ENCODE results near the gene NFATC2.

Gene NFATC2

DNA sequence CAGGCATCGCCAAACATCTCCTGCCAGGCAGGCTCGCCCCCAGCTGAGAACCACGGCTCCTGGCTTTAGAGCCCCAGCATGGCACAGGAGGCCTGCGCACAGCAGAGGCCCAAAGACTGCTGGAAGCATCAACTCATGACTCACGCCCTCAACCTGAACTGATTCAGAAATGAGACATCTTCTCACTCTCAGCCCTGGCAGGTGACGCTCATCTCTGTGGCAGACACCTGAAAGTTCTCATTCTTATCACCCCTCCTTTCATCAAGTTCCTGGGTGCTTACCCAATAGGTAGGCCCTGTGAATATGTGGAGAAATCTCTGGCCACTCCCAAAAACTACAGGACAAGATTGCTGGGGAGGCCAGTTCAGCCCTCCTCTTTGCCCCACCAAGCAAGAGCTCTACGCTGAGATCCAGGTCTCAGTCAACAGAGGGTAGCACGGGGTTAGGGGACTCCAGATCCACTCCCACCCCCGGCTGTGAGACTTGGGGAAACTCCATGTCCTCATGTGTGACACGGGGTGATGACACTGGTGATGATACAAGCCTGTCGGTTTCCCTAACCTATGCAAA lies 11.3 kb downstream of the NFATC2 start:
- Histone ChIP-seq H3K27ac (ENCODE audit: insufficient read depth, low read depth, low read length, poor library complexity, severe bottlenecking) (no peak overlapping the region), H3K27me3 (ENCODE audit: control insufficient read depth, insufficient read depth, low read length, poor library complexity, severe bottlenecking) (no peaks in the 10 kb centered on the region), H3K4me1 (ENCODE audit: control insufficient read depth, insufficient read depth, low read length) (peaks cover 3% of the 10 kb centered on the region), H3K9me3 (ENCODE audit: control insufficient read depth, low read length) (no peaks in the 10 kb centered on the region), H3K4me3 (ENCODE audit: insufficient read depth, low read depth, low read length) (no peak overlapping the region), H3K36me3 (ENCODE audit: control insufficient read depth, insufficient read depth, low read length) (no peaks in the 10 kb centered on the region)
- 87 to 91% methylated on average over 11 of the region's 11 CpGs for WGBS, 2 experiments

- Histone ChIP-seq H3K4me1 (ENCODE audit: control insufficient read depth, insufficient read depth, low read length) (peaks cover 3% of the 10 kb centered on the region), H3K27ac (ENCODE audit: insufficient read depth, low read depth, low read length, poor library complexity, severe bottlenecking) (no peak overlapping the region), H3K4me3 (ENCODE audit: insufficient read depth, low read depth, low read length) (no peak overlapping the region), H3K36me3 (ENCODE audit: control insufficient read depth, insufficient read depth, low read length) (no peaks in the 10 kb centered on the region), H3K27me3 (ENCODE audit: control insufficient read depth, insufficient read depth, low read length, poor library complexity, severe bottlenecking) (no peaks in the 10 kb centered on the region), H3K9me3 (ENCODE audit: control insufficient read depth, low read length) (no peaks in the 10 kb centered on the region)
- 92 to 95% methylated on average over 4 of the region's 5 CpGs for WGBS, 2 experiments
Observed at GRCh38 chr20:51529758-51530157, 12.8 kb downstream of the NFATC2 start.

DNA sequence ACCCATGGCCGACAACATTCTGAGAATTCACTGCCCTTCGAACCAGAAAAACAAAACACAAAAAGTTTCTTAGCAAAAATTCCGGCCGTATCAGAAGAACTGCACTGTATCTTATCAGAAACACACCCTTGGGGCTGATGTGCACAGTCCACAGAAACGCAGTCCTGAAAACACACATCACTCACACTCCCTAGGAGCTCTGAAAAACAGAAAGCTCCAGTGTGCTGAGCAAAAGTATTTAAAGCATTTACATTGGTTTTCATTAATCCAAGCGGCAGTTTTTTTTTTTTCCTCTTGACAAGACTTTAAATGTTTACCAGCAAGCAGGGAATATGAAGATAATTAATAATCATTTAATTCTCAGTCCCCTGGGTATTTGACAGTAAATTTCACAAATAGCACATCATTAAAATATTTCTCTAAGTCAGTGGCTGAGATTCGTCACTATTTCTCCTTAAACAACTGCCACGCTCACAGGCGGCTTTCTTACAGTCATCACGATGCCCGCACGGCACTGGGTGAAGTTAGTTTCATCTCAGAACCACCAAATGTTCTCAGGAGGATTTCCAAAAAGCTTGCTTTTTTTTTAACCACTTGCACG lies 13.3 kb downstream of the NFATC2 start:
- no peaks in the 10 kb centered on the region for H3K36me3 ChIP-seq (ENCODE audit: control insufficient read depth, insufficient read depth, low read length)
- WGBS, 2 experiments: 88 to 93% methylated on average over 12 to 13 of the region's 13 CpGs
- no peak overlapping the region for H3K27ac ChIP-seq (ENCODE audit: insufficient read depth, low read depth, low read length, poor library complexity, severe bottlenecking)
- H3K4me3 ChIP-seq (ENCODE audit: insufficient read depth, low read depth, low read length): no peak overlapping the region
- H3K9me3 ChIP-seq (ENCODE audit: control insufficient read depth, low read length): no peaks in the 10 kb centered on the region
- H3K4me1 ChIP-seq (ENCODE audit: control insufficient read depth, insufficient read depth, low read length): peaks cover 3% of the 10 kb centered on the region
- no peaks in the 10 kb centered on the region for H3K27me3 ChIP-seq (ENCODE audit: control insufficient read depth, insufficient read depth, low read length, poor library complexity, severe bottlenecking)

DNA sequence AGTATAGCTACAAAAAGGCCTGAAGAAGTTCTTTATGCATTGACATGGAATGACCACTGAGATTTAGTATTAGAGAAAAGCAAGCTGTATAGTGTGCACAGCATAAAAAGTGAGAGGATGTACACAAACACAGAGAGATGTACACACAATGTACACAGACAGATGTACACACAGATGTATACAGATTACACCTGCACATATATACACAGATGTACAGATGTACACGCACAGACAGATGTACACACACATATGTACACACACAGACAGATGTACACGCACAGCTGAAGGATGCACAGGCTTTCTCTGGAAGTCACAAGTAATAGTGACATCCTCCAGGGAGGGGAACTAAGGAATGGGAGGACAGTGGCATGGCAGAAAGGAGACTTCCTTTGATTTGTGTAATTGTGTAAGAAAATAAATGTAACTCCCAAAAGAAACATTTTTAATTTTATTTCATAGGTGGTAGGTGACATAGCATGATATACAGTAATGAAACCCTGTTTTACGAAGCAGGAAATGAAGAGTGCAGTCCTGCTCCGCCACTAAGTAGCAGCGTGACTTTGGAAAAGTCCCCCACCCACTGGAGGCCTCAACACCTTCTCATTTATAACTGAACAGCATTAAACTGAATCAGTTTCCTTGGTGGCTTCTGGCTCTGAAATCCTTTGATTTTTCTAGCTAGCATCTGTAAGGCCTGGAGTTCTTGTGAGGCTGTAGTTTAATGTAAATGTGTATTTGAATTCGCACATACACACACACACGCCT lies 14.1 kb downstream of the NFATC2 start:
- Histone ChIP-seq H3K36me3 (ENCODE audit: control insufficient read depth, insufficient read depth, low read length) (no peaks in the 10 kb centered on the region), H3K4me1 (ENCODE audit: control insufficient read depth, insufficient read depth, low read length) (peaks cover 3% of the 10 kb centered on the region), H3K27me3 (ENCODE audit: control insufficient read depth, insufficient read depth, low read length, poor library complexity, severe bottlenecking) (no peaks in the 10 kb centered on the region), H3K4me3 (ENCODE audit: insufficient read depth, low read depth, low read length) (no peak overlapping the region), H3K27ac (ENCODE audit: insufficient read depth, low read depth, low read length, poor library complexity, severe bottlenecking) (no peak overlapping the region), H3K9me3 (ENCODE audit: control insufficient read depth, low read length) (no peaks in the 10 kb centered on the region)
- WGBS, 2 experiments: 94 to 97% methylated on average over 6 to 7 of the region's 7 CpGs

DNA sequence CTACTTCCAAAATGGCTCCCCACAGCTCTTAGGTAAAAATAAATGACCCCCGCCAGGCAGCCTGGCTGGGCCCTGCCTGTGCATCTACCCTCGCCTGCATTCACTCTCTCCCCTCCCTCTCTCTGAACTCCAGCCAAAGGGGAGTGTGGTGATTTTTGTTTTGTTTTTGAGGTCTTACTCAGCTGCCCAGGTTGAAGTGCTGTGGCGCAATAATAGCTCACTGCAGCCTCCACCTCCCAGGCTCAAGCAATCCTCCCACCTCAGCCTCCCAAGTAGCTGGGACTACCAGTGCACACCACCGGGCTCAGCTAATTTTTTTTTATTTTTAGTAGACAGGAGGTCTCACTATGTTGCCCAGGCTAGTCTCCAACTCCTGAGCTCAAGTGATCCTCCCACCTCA lies 15.8 kb downstream of the NFATC2 start:
- Histone ChIP-seq H3K4me3 (ENCODE audit: insufficient read depth, low read depth, low read length) (no peak overlapping the region), H3K9me3 (ENCODE audit: control insufficient read depth, low read length) (no peaks in the 10 kb centered on the region), H3K36me3 (ENCODE audit: control insufficient read depth, insufficient read depth, low read length) (no peaks in the 10 kb centered on the region), H3K27ac (ENCODE audit: insufficient read depth, low read depth, low read length, poor library complexity, severe bottlenecking) (no peak overlapping the region), H3K4me1 (ENCODE audit: control insufficient read depth, insufficient read depth, low read length) (no peaks in the 10 kb centered on the region), H3K27me3 (ENCODE audit: control insufficient read depth, insufficient read depth, low read length, poor library complexity, severe bottlenecking) (no peaks in the 10 kb centered on the region)
- WGBS, 2 experiments: 90% methylated on average over 4 of the region's 4 CpGs

DNA sequence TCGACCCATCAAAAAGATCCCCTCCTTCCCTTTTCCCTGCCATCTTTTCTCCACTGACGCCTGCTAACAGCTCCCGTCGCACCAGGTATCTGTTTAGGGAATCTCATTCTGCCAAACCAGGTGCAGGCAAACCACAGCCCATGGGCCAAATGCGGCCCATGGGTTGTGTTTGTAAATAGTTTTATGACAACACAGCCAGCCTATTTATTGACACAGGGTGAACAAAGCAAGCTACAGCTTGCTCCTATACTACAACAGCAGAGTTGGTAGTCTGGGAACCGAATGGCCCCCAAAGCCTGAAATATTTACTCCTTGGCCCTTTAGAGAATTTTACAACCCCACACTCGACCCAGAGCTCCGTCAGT lies 16.4 kb downstream of the NFATC2 start:
- Histone ChIP-seq H3K27ac (ENCODE audit: insufficient read depth, low read depth, low read length, poor library complexity, severe bottlenecking) (no peak overlapping the region), H3K27me3 (ENCODE audit: control insufficient read depth, insufficient read depth, low read length, poor library complexity, severe bottlenecking) (no peaks in the 10 kb centered on the region), H3K36me3 (ENCODE audit: control insufficient read depth, insufficient read depth, low read length) (no peaks in the 10 kb centered on the region), H3K9me3 (ENCODE audit: control insufficient read depth, low read length) (no peaks in the 10 kb centered on the region), H3K4me1 (ENCODE audit: control insufficient read depth, insufficient read depth, low read length) (no peaks in the 10 kb centered on the region), H3K4me3 (ENCODE audit: insufficient read depth, low read depth, low read length) (no peak overlapping the region)
- 88 to 89% methylated on average over 8 of the region's 8 CpGs for WGBS, 2 experiments

DNA sequence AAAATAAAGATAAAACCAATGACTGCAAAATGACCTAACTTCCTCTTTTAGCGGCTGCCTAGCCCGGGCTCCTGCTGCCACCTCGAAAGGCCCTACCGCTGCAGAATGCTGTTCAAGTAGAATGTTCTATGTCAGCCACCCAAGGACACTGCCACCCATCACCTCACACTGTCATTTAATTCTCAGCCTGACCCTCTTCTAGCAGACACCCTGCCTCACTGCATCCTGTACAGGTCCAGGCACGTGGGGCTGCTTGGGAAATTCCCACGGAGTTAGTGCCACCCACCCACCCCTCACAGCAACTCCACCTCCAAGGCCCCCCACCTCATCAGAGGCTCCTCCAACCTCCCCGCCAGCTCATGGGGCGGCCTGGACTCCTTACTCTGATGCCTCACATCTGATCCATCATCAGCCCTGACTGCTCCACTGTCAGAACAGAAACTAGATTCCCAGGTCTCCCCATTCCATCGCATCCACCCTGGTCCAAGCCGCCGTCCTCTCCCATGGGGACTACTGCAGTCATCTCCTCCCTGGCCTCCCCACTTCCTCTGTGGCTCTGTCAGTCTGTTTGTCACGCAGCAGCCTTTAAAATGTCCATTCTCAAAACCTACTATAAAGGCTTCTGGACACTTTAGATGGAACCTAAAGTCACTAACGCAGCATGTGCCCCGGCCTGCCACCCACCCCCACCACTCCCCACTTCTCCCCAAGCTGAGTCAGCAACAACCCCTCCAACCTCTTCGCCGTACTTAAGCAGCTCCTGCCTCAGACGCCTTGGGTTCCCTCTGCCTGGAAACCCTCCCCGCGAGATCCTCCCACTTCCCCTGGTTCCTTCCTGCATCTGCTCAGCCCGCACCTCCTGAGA lies 17.0 kb downstream of the NFATC2 start:
- Histone ChIP-seq H3K4me3 (ENCODE audit: insufficient read depth, low read depth, low read length) (no peak overlapping the region), H3K27me3 (ENCODE audit: control insufficient read depth, insufficient read depth, low read length, poor library complexity, severe bottlenecking) (no peaks in the 10 kb centered on the region), H3K36me3 (ENCODE audit: control insufficient read depth, insufficient read depth, low read length) (no peaks in the 10 kb centered on the region), H3K9me3 (ENCODE audit: control insufficient read depth, low read length) (no peaks in the 10 kb centered on the region), H3K4me1 (ENCODE audit: control insufficient read depth, insufficient read depth, low read length) (no peaks in the 10 kb centered on the region), H3K27ac (ENCODE audit: insufficient read depth, low read depth, low read length, poor library complexity, severe bottlenecking) (no peak overlapping the region)
- 86 to 87% methylated on average over 20 of the region's 20 CpGs for WGBS, 2 experiments

DNA sequence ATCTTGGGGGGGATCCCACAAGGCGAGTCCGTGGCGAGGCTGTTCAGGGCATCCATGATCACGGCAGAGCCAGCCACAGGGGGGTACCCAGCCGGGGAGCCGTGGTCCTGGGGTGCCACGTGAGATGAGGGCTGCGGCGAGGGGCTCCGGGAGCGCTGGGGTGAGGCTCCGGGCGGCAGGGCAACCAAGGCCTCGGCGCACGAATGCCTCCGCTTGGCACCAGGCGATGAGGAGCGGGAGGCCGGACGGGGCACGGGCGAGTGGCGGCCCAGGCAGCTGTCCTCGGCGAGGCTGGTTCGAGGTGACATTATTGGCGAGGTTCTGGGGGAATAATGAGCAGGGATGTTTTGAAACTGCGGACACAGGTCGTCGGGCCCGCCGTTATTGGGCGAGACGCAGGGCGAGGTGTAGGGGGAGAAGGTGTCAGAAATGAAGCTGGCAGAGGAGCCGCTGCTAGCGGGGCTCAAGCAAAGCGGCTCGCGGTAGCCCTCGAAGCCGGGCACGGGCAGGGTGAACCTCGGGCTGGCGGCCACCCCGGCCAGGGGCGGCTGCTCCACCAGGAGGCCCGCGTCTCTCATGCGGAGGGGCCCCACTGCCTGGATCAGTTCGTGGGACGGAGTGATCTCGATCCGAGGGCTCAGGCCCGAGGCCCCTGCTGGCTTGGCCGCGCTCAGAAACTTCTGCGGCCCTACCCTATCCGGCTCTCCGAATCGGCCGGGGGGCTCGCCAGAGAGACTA lies 19.1 kb downstream of the NFATC2 start:
- Histone ChIP-seq H3K4me1 (ENCODE audit: control insufficient read depth, insufficient read depth, low read length) (no peaks in the 10 kb centered on the region), H3K27ac (ENCODE audit: insufficient read depth, low read depth, low read length, poor library complexity, severe bottlenecking) (no peak overlapping the region), H3K4me3 (ENCODE audit: insufficient read depth, low read depth, low read length) (no peak overlapping the region), H3K36me3 (ENCODE audit: control insufficient read depth, insufficient read depth, low read length) (no peaks in the 10 kb centered on the region), H3K27me3 (ENCODE audit: control insufficient read depth, insufficient read depth, low read length, poor library complexity, severe bottlenecking) (no peaks in the 10 kb centered on the region), H3K9me3 (ENCODE audit: control insufficient read depth, low read length) (no peaks in the 10 kb centered on the region)
- 95 to 96% methylated on average over 64 of the region's 64 CpGs for WGBS, 2 experiments

DNA sequence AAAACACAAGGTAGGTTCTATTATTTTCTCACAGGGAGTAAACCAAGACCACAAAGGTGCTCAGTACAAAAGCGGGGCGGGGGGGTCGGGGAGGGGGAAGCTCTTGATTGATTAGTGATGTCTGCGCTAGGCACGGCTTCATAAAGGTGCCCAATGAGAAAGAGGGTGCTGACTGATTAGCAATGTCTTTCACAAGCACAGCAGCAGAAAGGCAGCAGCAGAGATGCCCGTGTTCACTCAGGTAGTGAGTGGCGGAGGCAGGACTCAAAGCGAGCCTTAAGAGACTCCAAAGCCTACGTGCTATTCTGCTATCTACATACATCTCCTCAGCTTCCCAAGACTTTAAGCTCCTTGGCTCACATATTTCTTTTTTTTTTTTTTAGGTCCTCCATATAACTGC lies 20.3 kb downstream of the NFATC2 start:
- H3K36me3 ChIP-seq (ENCODE audit: control insufficient read depth, insufficient read depth, low read length): no peaks in the 10 kb centered on the region
- 86 to 94% methylated on average over 9 of the region's 9 CpGs for WGBS, 2 experiments
- H3K9me3 ChIP-seq (ENCODE audit: control insufficient read depth, low read length): no peaks in the 10 kb centered on the region
- no peaks in the 10 kb centered on the region for H3K4me1 ChIP-seq (ENCODE audit: control insufficient read depth, insufficient read depth, low read length)
- no peaks in the 10 kb centered on the region for H3K27me3 ChIP-seq (ENCODE audit: control insufficient read depth, insufficient read depth, low read length, poor library complexity, severe bottlenecking)
- H3K4me3 ChIP-seq (ENCODE audit: insufficient read depth, low read depth, low read length): no peak overlapping the region
- H3K27ac ChIP-seq (ENCODE audit: insufficient read depth, low read depth, low read length, poor library complexity, severe bottlenecking): no peak overlapping the region
